ENCODE measurements around the gene PBRM1. TPM values are rescaled to one million over a fixed set of nuclear protein-coding genes. Genes with fewer than 3 reads are reported as not detected.

Gene PBRM1
- total and polyA plus RNA-seq, 2 of the 13 experiments (the other 11 are each of a cell fraction or from before 2014, with no cell fraction given) = 10.9 to 33.2 TPM

GRCh38 chr3:52685709-52686691 is at the start of gene PBRM1, which contains the start of gene GNL3 (continued):
- TF ChIP-seq AGO2 (optimal IDR thresholded peaks at IDR 0.05; ENCODE audit: low read depth, low read length) = peak; percentile 80
- peak; percentile 89 for TF ChIP-seq KLF15 (CRISPR knock-in tag; IDR thresholded peaks at IDR 0.05; ENCODE audit: borderline replicate concordance)
- no peak for TF ChIP-seq ZNF577 (CRISPR knock-in tag; IDR thresholded peaks at IDR 0.05; ENCODE audit: borderline replicate concordance, low read depth)
- TF ChIP-seq MTERF4 (CRISPR knock-in tag; IDR thresholded peaks at IDR 0.05) = peak; percentile 83
- TF ChIP-seq HMGA1 (CRISPR knock-in tag; conservative IDR thresholded peaks at IDR 0.05) = no peak
- TF ChIP-seq SP5 (CRISPR knock-in tag; IDR thresholded peaks at IDR 0.05; ENCODE audit: borderline replicate concordance, low read depth) = peak; percentile 54; the same call in 1 of the 2 replicates
- no peak for TF ChIP-seq ZNF3 (CRISPR knock-in tag; IDR thresholded peaks at IDR 0.05)
- TF ChIP-seq ZNF609 (CRISPR knock-in tag; IDR thresholded peaks at IDR 0.05; ENCODE audit: borderline replicate concordance) = peak; percentile 68
- TF ChIP-seq CBX2 (IDR thresholded peaks at IDR 0.05; ENCODE audit: low read depth, low read length) = no peak
- no peak for TF ChIP-seq CBX2 (CRISPR knock-in tag; IDR thresholded peaks at IDR 0.05; ENCODE audit: low read depth)
- TF ChIP-seq HOMEZ (CRISPR knock-in tag; IDR thresholded peaks at IDR 0.05; ENCODE audit: low read depth) = no peak; the same call in 1 of the 2 replicates
- TF ChIP-seq SP1 (IDR thresholded peaks at IDR 0.05) = no peak
- peak; percentile 80 for TF ChIP-seq SP1 (CRISPR knock-in tag; IDR thresholded peaks at IDR 0.05)
- TF ChIP-seq THAP7 (CRISPR knock-in tag; IDR thresholded peaks at IDR 0.05) = peak; percentile 83; the same call in 1 of the 2 replicates
- no peak for TF ChIP-seq KDM3A (CRISPR knock-in tag; IDR thresholded peaks at IDR 0.05; ENCODE audit: low read depth)
- TF ChIP-seq HOXA9 (CRISPR knock-in tag; IDR thresholded peaks at IDR 0.05; ENCODE audit: borderline replicate concordance) = peak; percentile 65; the same call in 1 of the 2 replicates
- peak; percentile 39; the same call in 1 of the 2 replicates for TF ChIP-seq HNRNPL (IDR thresholded peaks at IDR 0.05; ENCODE audit: low read depth, low read length)
- TF ChIP-seq AGO1 (IDR thresholded peaks at IDR 0.05; ENCODE audit: low read depth, low read length, poor library complexity, severe bottlenecking) = peak; percentile 67
- peak; percentile 80; the same call in 1 of the 2 replicates for TF ChIP-seq ZZZ3 (CRISPR knock-in tag; IDR thresholded peaks at IDR 0.05; ENCODE audit: borderline replicate concordance)
- TF ChIP-seq TOE1 (CRISPR knock-in tag; IDR thresholded peaks at IDR 0.05) = no peak
- TF ChIP-seq HNRNPUL1 (IDR thresholded peaks at IDR 0.05; ENCODE audit: low read depth, low read length) = 0 out of 2 replicates have a peak, but pooled peaks have one; percentile 29
